ENCODE results near the gene GNB1L.

Gene GNB1L

DNA sequence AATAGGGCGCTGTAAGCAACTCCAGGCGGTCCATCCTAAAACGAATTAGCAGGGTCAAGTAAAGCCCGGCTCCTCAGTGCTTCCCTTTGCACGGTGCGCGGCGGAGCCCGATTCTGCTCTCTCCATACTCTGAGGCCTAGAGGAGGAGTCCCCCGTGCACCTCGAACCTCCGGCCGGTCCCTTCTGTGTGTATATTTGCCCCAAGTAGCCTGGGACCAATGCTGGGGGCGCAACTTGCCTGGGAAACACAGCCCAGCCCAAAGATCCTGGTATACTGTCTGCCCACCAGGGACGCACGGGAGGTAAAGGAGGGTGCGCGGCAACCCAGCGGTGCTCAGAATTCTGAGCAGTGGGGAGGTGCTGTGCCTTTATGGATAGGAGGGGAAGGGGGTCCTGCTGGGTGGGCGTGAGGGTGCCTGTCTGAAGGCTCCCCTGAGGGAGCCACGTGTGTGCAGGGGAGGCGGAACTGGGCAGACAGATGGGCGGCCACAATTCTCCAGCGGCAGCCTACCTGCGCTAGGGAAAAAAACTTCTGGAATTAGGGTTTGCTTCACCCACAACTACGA, 98.9 kb downstream of the GNB1L start:
- in situ Hi-C loops (cut with HindIII; ENCODE audit: low sequenced_read_pairs): loop anchor here (5.0 kb wide), 2 partner anchors 76 to 166 kb away; no protein-coding TSS in a partner anchor

DNA sequence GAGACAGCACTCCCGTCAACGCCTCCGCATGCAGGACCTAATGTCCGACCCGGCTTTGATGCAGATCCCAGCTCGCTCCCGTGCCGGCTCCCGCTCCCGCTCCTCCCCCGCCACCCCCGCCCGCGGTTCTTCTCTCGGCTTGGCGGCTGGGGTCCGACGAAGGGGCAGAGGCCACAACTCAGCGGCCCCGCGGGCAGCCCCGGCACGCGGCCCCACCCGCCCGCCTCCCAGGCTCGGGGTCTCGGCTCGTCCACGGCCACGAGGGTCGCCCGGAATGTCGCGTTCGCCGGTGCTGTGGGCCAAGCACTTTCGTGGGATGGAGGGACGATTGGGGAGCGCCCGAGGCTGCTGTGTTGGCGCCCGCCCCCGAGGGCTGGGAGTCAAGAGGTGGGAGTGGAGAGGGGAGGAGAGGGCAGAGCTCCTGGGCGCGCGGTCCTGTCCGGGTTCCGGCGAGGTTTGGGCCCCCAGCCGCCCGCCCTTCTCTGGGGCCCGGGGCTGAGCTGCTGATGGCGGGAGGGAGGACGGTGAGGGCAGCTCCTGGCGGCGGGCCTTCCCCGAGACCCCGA, 99.4 kb downstream of the GNB1L start:
- in situ Hi-C loops (cut with HindIII; ENCODE audit: low sequenced_read_pairs): loop anchor here (5.0 kb wide), 2 partner anchors 77 to 167 kb away; no protein-coding TSS in a partner anchor

DNA sequence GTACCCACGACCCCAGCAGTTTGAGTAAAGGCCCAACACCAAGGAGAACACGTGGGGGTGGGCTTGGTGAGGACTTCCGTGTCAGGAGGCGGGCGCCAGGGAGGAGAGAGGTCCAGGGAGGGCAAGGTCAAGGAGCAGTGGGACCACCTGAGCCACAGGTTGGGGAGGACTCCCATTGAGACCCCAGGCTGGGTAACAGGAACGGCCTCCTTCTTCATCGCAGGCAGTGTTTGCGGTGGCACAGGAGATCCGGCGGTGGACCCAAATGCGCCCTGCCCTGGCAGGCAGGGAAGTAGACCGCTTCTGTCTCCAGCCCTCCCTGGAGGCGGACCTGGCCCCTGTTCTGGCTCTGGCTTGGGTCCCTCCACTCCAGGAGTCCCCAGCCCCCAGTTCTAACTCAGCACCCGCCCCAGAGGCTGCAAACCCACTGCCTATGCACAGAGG, 100.0 kb downstream of the GNB1L start:
- in situ Hi-C loops (cut with HindIII; ENCODE audit: low sequenced_read_pairs): loop anchor here (5.0 kb wide), 2 partner anchors 78 to 168 kb away; no protein-coding TSS in a partner anchor

DNA sequence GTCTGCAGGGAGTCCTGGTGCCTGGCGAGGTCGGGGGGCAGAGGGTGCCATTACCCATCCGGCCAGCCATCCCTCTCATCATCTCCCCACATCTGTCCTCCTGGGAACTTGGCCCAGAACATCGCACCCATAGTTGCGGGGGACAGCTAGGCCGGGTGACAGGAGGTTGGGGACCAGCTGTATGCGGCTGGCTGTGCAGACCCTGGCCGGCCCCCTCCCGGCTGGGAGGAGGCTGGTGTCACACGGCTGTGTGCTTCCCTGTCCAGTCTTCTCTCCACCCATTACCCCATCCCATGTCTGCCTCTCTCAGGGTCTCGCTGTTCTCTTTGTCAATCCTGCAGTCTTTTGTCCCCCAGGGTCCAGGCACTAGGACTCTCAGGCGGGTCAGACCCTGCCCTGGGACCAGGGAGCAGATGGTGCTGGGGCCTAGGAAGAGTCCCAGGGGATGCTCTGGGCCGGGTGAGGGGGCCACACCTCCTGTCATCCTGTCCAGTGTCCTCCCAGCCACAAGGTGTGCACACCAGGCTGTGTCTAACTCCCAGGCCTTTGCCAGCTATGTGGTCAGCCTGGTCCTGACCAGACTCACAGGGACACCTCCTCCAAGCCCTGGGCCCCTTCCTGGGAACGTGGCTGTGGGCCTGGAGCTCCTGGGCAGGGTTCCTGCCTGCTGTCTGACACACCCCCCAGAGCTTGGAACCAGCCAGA, 100.5 kb downstream of the GNB1L start:
- in situ Hi-C loops (cut with HindIII; ENCODE audit: low sequenced_read_pairs): no loop called here

DNA sequence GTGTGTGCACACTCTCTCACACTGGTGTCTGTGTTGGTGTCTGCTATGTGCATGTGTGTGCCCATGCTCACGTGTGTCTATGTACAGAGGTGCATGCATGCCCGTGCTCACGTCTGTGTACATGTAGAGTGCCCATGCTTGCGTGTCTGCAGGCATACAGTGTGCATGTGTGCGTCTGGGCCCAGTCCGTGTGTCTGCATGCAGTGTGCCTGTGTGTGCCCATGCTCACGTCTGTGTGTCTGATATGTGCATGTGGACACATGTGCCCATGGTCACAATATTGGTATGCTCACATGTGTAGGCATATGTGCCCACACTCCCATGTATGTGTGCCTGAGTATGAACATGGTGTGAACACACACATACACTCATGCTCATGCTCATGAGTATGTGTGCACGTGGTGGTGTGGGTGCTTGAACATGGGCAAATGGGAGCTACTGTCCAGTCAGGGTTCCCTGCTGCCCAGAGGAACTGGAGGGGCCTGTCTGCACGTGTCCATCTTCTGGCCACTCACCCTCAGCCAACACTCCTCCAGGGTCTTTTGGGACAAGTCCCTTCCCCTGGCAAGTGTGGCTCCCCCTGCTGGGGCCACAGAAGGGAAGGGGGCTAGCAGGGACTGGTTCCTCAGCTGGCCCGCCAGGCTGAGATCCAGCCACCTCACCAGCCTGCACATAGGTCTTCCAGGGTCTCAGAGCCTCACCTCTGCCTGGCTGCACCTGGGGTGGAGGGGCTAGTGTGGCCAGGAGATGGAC, 101.4 kb downstream of the GNB1L start:
- in situ Hi-C loops (cut with HindIII; ENCODE audit: low sequenced_read_pairs): no loop called here

DNA sequence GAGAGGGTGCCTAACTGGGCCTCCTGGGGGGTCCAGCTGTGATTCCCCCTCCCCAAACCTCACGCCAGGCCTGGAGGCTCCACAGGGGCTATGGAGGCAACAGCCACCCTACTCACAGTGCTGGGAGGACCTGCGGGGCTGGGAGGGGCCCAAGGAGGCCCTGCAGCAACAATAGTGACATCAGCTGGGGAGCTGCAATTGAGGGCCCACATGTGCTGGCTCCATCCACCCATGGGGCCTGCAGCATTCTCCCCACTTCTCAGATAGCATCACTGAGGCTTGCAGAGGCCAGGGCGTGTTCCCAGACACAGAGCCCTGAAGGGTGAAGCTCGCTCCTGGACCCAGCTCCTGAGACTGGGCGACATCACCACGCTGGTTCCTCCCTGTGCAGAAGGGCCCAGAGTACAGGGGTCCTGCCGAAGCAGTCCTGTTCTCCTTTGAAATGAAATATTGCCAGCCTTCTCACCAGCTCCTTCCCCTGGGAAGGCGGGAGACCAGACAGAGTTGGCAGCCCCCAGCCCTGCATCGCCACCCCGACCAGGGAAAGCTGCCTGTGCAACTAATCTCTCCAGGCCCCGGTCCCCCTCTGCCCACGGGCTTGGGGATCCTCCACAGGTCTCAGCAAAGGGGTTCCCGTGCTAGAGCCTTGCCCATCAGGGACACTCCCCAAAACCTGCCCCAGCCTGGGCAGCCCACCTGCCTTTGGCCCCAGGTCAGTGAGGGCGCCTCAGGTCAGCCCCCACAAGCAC, 103.0 kb downstream of the GNB1L start:
- in situ Hi-C loops (cut with HindIII; ENCODE audit: low sequenced_read_pairs): no loop called here

DNA sequence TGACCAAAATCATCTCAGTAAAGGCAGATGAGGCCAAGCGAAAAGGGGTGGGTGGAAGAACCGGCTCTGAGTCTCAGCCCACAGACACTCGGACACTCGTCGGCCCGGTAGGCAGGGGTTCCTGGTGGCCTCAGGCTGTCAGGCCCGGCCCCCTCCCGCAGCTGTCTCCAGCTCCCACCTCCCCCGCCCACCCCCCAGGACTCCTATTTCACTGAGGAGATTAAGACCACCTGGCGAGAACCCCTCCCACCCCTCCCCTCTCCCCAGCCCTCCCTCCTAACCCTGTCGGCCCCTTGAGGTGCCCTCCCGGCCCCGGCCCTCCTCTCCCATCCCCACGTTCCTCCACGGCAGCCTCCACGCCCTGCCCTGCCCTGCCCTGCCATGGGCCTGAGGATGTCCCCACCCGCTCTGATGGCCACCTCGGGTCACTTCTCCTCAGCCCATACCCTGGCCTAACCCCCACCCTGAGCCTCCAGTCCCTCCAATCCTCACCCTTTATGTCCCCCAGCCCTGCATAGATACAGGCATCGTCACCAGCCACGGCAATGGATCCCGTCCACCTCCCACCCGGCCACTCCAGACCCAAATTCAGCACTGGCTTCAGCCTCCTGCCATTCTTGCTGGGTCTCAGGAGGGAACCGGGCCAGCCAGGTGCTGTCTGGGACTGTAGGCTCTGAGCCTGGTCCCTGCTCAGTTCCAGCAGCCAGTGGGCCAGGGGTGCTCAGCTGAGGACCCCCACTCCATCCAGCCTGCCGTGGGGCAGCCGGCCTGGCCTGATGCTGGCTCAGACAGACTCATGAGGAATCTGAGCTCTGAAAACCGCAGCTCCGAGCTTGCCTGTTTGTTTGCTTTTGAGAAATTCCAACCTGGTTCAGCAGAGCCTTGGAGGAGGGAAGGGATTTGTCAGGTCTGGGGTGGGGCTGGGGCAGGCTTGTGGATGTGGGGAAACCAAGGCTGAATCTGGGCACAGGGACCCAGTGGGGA, 103.9 kb downstream of the GNB1L start:
- in situ Hi-C loops (cut with HindIII; ENCODE audit: low sequenced_read_pairs): no loop called here

DNA sequence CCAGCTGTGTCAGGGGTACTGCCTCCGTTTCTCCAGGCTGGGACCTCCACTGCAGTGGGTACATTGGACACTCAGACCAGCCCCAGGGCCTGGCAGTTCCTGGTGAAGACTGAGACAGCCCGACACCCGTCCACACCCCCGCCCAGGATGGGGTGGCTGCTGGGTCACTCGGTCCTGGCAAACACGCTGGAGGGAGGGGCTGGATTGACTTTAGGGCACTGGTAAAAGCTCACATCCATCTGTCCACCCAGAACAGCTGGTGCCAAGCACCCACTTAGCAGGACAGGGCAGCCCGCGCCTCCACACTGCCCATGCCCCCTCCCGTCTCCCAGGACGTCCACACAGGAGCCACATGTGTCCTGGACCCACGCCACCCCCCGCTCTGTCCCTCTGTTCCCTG, 104.8 kb downstream of the GNB1L start:
- in situ Hi-C loops (cut with HindIII; ENCODE audit: low sequenced_read_pairs): no loop called here

DNA sequence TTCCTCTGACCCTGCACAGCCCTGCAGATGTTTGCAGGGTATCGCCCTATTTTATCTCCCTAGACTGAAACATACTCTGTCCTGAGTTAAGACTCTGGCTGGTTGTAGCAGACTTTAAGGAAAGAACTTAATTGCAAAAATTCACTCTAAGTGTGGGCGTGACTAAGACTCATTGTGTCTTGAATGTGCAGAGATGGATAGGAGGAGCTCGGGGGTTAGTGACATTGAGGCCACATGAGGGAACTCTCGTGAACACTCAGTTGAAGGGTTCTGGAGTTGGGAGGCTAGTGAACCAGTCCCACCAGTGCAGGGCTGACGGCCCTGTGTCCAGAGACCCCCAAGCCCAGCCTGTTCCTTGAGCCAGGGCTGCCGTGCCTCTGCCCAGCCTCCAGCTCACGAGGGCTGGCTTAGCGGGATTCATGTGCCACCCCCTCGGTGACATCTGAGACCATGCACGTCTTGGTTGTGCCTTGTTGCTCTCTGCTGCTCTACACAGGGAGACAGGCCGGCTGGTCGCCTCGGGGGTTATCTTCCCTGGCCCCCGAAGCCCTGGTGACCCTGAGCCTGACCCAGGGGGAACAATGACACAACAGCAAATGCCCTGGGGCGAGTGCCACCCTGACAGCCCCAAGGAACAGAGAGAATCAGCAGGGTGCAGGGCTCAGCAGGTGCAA, 105.5 kb downstream of the GNB1L start:
- in situ Hi-C loops (cut with HindIII; ENCODE audit: low sequenced_read_pairs): no loop called here

DNA sequence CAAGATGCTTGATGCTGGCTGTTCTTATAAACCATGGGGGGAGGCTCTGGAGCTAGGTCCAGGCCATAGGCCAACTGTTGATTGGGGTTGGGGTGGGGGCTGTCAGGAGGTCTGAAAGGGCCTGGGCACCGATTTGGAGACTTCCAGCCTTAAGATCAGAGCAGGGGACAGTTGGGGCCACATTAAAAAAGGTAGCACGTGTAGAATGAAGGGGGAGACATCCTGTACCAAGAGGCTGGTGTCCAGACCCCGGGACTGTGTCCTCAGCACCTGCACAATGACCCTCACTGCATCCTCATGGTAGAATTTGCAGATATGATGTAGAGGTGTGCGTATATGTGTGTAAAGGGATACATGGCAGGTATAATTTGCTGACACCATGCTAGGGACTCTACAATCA, 106.5 kb downstream of the GNB1L start:
- in situ Hi-C loops (cut with HindIII; ENCODE audit: low sequenced_read_pairs): no loop called here

DNA sequence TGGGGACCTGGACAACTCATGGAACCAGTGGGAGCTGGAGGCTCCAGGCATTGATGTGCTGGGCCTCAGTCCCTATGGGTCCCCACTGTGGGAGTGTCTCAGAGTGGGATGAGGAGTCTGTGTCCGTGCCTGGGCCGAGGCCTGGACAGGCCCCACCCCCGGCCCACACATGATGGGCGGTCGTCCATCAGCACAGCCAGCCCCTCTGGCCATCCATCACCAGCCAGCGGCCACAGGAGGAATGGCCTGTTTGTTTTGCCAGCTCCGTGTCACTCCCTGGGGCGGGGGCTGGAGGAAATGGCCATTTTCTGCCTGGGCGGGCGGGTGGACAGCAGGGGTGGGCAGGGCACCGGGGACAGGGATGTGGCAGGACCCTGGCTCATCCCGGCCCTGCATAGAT, 107.1 kb downstream of the GNB1L start:
- in situ Hi-C loops (cut with HindIII; ENCODE audit: low sequenced_read_pairs): no loop called here

DNA sequence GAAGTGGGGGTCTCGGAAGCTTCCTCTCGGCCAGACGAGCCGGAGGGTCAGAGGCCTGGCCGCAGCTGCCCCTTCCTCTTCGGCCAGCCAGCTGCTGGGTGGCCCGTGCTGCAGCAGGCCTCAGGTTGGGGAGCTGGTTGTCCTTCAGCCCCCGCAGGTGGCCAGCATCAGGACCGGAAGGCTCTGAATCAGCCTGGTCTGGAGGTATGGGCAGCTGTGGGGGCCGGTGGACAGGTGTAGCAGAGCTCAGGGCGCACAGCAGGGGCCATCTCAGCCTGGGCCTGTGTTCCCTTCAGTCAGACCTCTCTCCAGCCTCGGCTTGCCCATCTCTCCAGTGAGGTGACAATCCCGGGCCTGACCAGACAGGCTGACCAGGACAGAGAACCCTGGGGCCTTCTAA, 107.9 kb downstream of the GNB1L start:
- in situ Hi-C loops (cut with HindIII; ENCODE audit: low sequenced_read_pairs): no loop called here

DNA sequence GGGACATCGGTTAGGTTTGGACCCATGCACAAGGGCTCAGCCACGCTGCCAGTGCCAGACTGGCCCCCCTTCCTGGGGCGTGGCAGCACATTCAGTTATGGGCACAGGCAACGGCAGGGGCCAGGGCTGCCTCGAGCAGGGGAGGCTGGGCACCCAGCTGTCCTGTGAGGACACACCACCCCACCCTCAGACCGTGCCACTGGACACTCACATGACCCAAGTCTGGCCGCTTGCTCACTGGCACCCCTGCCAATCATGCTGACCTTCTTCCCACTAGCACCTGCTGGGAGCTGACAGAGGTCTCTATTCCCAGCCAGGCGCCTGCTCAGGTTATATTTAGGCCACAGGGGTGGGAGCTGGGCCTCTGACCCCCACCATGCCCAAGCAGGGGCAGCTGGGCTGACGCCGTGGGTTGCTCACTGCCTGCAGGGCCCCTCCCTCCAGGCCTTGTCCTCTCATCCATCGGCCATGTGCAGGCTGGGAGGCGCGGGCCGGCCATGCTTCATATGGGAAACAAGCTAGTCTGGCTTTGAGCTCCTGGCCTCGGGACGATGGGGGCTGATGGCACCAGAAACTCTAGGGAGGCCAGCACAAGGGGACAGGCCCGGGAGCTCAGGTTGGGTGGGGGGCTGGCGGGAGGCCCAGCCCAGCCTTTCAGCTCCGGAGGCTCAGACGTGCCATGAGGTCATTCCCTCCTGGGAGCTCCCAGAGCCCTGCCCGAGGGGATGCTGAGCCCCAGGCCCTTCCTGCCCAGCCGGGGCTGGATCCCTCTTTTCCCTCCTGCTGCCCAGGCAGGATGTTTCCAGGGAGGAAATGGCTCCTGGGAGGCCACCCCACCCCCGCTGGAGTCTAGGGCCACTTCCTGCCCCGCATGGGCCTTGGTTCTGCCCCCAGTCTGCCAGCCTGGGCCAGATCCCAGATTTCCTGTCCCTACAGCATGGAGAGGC, 109.2 kb downstream of the GNB1L start:
- in situ Hi-C loops (cut with HindIII; ENCODE audit: low sequenced_read_pairs): no loop called here

DNA sequence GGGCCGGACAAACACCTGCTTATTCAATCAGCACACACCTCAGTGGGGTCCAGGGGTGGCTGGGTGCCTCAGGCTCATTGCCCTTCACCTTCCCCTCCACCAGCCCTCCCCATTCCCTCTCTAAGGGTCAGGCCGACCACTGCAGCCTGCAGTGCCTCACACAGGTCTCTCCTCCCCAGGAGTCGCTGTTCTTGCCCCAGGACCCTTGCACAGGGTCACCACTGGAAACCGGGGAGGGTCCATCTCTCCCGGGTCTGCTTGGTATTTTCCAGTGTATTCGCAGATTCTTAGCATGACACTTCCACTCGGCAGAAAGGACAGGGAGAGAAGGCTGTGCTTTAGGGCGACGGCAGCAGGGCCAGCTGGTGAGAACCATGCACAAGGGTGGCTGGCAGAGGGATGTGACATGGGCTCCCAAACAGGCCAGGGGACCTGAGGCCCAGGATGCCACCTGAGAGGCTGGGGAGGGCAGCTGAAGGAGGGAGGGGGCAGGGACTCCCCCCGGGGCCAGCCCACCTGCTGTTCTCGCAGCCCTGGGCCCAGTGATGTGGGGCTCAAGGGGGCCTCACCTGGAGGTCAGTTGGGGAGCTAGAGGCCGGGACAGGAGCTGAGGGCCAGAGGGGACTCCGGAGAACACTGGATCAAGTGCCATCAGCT, 110.2 kb downstream of the GNB1L start:
- in situ Hi-C loops (cut with HindIII; ENCODE audit: low sequenced_read_pairs): no loop called here

DNA sequence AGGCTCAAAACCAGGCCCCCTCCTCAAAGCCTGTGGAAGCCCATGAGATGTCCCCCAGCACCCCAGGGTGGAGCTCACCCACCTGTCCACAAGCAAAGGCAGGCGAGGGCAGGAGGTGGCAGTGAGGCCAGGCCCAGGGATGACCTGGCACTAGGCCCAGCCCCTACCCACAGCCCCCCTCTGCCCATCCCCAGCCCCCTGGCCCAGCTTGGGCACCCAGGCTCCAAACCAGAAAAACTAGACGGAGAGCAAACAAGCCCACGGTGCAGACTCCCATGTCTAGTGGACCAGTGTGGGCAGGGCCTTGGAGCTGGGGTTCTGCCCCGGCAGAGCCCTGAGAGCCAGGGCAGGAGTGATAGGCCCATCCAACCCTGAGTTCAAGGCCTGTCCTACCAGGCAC, 111.0 kb downstream of the GNB1L start:
- in situ Hi-C loops (cut with HindIII; ENCODE audit: low sequenced_read_pairs): no loop called here

DNA sequence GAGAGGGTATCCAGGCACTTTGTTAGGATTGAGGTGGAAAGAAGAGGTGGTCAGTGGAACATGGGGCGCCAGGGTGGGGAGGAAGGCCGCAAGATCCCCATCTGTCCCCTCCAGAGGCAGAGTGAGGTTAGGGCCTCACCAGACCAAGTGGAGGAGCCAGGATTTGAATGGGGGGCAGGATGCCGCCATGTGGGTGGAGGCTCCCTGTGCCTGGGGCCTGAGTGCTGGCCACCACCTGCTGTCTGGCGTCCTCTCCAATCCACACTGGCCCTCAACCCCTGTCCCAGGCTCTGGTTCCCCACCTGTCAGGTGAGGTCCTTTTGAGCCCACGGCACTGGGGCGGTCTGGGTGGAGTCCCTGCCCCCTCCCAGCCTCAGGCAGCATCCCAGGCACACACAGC, 111.6 kb downstream of the GNB1L start:
- in situ Hi-C loops (cut with HindIII; ENCODE audit: low sequenced_read_pairs): no loop called here
